GM18526 (cell line): Measurements from ENCODE around the gene TPP2.

Experiments used
- POLR2A ChIP-seq: IDR thresholded peaks from 3 replicates; pipeline ENCODE4 v1.6.1; 2011; ENCODE audit not compliant: insufficient read length; ENCODE audit errors: extremely low read depth

The TPP2 gene

DNA sequence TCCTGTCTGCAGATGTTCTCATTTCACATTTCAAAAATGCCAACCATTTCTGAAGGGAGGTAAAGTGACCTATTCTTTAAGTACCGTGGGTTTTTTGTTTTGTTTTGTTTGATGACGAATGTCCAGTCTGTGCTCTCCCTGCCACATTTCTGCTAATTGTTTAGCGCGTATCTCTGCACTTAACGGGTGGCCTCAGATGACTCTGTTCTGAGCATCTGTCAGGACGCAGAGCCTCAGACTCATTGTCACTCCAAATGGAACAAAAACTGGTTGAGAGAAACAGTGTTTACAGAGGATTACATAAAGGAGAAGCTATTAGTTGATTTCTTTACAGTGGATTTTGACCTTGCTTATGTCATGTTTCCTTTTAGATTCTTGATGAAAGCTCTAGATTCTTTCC, 23.7 kb downstream of the TPP2 start:
- TF ChIP-seq POLR2A: no peak

DNA sequence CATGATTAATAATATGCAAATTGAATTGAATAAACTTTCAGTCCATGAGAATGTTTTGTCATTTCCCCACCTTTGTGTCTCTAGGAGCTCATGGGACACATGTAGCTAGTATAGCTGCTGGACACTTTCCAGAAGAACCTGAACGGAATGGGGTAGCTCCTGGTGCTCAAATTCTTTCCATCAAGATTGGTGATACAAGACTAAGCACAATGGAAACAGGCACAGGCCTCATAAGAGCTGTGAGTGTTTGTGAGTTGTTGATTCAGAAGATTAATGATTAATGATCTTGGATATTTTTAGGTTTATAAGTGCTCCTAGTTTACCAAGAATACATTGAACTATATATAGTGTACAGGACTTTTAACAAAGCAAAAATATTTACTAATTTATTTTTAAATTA, 30.1 kb downstream of the TPP2 start:
- no peak for TF ChIP-seq POLR2A

GRCh38 chr13:102628559-102628958, 31.8 kb downstream of the TPP2 start:
- TF ChIP-seq POLR2A: no peak

- TF ChIP-seq POLR2A: no peak
Measured at GRCh38 chr13:102631198-102631597, 34.4 kb downstream of the TPP2 start.

- no peak for TF ChIP-seq POLR2A
Measured at GRCh38 chr13:102638741-102639140, 42.0 kb downstream of the TPP2 start.

DNA sequence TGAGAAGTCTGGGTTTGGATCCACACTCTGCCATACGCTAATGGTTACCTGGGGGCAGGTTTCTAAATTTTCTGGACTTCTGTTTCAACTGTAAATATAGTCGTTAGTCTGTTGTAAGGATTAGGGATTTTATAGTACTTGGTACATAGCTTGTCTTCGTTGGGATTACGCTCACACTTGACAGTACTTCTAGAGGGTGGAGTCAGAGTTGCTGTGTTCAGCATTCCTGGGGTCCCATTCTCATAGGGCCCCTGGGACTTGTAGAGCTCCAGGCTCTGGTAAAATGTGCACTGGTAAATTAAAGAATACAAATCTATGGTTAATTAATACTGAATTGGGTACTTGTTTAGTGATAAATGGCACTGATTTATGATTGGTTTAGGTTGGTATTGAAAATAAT, 45.2 kb downstream of the TPP2 start:
- TF ChIP-seq POLR2A: no peak

DNA sequence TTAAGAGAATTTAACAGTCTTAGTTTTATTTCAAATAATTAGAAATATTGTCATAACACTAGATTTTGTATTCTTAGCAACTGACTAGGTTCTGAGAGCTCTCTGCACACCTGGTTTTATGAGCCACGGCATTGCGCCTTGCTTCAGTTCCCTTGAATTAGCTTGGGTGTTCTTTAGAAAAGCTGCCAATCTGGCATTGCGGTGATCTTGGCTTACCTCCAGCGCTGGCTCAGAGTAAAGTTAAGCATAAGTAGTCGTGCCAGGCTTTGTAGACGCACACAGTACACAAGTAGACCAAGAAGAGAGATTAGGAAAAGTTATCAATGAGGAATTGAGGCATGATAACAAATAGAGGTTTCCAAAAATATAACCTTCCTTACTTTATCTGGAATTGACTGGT, 45.7 kb downstream of the TPP2 start:
- TF ChIP-seq POLR2A: no peak

DNA sequence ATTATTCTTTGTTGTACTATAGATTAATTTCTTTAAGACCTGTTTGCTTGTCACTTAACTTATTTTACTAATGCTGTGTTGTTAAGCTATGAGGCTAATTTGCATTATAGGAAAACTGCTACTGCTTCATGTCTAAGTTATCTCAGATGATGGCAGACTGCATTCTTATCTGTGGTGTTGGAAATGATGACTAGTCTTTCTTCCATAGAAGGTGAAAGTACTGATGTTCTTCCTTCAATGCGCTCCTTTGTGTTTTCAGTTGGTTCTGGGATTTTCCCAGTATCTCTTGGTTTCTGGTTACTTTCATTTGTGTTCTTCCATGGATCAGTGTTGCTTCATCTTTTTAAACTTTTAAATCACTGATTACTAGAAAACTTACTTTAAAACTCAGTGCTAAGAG, 46.9 kb downstream of the TPP2 start:
- TF ChIP-seq POLR2A: no peak

DNA sequence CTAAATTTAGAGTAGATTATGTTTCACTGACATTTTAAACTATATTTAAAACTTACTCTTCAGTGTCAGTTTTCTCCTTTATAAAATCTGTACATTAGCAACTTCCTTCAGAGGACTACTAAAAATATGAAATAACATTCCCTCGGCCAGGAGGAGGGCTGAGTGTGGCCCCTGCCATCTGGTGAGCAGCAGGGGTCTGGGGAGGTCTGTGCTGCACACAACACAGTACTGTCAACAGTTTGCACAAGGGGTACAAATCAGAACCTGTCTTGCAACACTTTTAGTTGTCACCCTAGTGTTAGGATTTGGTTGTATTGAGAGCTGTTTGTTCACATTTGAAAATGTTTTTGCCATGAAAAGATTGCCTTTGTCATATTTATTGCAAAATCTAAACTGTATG, 48.9 kb downstream of the TPP2 start:
- no peak for TF ChIP-seq POLR2A

DNA sequence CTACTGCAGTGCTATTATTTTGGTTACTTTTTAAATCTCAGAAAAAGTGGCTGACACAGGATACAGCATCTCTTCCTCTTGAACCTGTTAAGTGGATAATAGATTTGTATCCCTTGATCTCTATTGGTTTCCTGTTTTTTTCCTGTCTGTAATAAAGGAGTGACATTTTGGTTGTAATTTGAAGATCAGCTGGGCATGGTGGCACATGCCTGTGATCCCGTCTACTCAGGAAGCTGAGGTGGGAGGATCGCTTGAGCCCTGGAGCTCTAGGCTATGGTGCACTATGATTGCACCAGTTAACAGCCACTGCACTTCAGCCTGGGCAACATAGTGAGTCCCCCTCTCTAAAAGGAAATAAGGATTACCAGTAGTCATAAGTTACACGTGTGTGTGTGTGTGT, 51.3 kb downstream of the TPP2 start:
- no peak for TF ChIP-seq POLR2A

GRCh38 chr13:102650444-102650843, 53.7 kb downstream of the TPP2 start:
- no peak for TF ChIP-seq POLR2A

DNA sequence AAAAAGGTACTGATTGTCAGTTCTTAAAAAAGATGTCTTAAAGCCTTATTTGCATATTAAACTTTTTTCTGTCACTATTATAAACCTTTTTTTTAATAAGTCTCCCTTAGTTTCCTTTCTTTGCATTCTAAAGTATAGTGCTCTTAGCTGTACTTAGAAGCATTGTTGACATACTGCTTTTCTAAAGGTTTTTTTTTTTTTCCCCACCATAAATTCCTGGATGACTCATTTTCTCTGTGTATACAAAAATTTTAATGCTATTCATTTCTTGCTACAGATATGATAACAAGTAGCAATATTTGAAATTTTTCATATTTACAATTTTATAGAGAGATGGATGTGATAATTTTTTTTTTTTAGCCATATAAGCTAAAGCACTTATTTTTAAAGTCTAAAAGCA, 54.6 kb downstream of the TPP2 start:
- TF ChIP-seq POLR2A: no peak

DNA sequence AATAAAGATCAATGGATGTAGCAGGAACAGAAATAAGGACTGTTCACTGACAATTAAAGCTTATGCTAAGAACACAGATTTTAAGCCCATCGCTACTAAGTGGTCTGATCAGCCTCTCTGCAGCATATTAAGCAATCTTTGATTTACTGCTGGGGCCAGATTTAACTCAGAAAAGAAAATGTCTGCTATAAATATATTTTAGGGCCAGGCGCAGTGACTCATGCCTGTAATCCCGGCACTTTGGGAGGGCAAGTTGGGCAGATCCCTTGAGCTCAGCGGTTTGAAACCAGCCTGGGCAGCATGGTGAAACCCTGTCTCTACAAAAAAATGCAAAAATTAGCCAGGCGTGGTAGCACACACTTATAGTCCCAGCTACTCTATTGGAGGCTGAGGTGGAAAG, 55.1 kb downstream of the TPP2 start:
- no peak for TF ChIP-seq POLR2A

DNA sequence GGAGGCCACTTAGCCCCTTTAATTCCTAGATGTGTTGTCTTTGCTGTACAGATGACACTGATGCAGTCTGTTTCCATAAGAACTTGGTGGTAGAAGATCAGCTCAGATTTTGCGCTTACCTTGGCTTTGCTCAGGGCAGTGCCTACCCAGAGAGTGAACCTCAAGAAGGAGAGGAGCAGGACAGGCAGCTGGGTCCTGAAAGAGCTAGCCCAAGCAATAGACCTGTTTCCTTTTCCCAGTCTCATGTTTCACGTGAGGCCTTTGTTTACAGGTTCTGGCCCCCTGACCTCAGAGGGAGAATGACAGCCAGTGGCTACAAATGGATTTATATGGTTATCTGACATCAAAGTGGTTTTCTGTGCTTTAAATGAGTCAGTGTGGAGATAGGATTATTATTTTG, 58.0 kb downstream of the TPP2 start:
- no peak for TF ChIP-seq POLR2A

DNA sequence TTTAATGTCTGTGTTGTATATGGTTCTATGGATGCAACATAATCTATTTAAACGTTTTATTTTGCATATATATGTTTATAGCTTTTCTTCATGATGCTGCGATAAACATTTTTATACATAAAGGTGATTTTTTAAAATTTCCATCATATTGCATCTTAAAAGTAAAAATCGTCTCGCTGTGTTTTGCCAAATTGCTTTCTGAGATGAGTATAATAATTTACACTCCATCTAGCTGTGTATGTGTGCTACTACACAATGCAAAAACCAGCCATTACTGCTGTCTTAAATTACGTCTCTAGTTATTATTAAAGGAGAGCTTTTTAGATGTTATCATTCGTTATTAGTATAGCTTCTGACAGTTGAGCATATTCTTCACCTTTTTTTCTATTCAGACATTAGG, 60.8 kb downstream of the TPP2 start:
- TF ChIP-seq POLR2A: no peak

- no peak for TF ChIP-seq POLR2A
Measured at GRCh38 chr13:102658660-102659059, 61.9 kb downstream of the TPP2 start.

- no peak for TF ChIP-seq POLR2A
Measured at GRCh38 chr13:102659168-102659713, 62.5 kb downstream of the TPP2 start.

DNA sequence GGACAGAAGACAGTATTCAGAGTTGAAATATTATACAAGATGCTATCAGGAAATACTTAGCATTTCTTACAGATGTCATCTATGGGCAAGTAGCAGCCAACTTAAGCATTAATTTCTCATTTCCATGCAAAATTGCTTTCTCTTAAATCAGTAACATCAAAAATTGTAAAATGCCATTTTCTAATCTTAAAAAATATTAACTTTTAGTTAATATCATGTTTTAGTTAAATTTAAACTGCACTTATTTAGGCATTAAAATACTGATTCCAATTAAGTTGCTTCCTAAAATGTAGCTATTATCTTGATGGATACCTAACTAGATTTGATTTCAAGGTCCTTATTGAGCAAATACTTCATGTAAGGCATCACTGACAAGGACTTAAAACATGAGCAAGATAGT, 70.2 kb downstream of the TPP2 start:
- TF ChIP-seq POLR2A: no peak
